Ascending aorta (tissue), 2 donors: Measurements from ENCODE around the gene TAS2R30. TPM values are rescaled to one million over a fixed set of nuclear protein-coding genes. Genes with fewer than 3 reads are reported as not detected.

Experiments
- DNase-seq, 2 donors: peaks; one replicate each; pipeline ENCODE4 v3.0.0-alpha.2; 2019; ENCODE audit warnings: low spot score in 2 of 2
- H3K27ac ChIP-seq, 2 donors: fragments of 200-600 bp; sonication (generic); one replicate each; pipeline ENCODE4 v1.5.1; 2016 to 2017; ENCODE audit warnings: mild to moderate bottlenecking in 1 of 2
- H3K27me3 ChIP-seq: fragments of 200-600 bp; sonication (generic); one replicate; pipeline ENCODE4 v1.5.1; 2017
- H3K36me3 ChIP-seq, 2 donors: fragments of 200-600 bp; sonication (generic); one replicate each; pipeline ENCODE4 v1.5.1; 2016
- H3K4me1 ChIP-seq, 2 donors: fragments of 200-600 bp; sonication (generic); one replicate each; pipeline ENCODE4 v1.5.1; 2016 to 2017; ENCODE audit warnings: mild to moderate bottlenecking in 1 of 2
- H3K4me3 ChIP-seq, 2 donors: fragments of 200-600 bp; sonication (generic); one replicate each; pipeline ENCODE4 v1.5.1; 2016 to 2017; ENCODE audit warnings: mild to moderate bottlenecking in 1 of 2
- H3K9me3 ChIP-seq, 2 donors: fragments of 200-600 bp; sonication (generic); one replicate each; pipeline ENCODE4 v1.5.1; 2016
- CTCF ChIP-seq, 3 experiments: fragments of 200-600 bp in 2 of 3; fragments of 450-650 bp in 1 of 3; sonication (generic) in 2 of 3; IDR thresholded peaks; one replicate each; pipeline ENCODE4 v1.5.1; 2016 to 2019; ENCODE audit warnings: antibody characterized with exemption in 3 of 3, mild to moderate bottlenecking in 1 of 3, moderate library complexity in 1 of 3
- intact Hi-C: fragments of 100-400 bp; cut with DNase I; formaldehyde crosslinking; loops from one replicate; pipeline ENCODE4 v1.15.1; 2023
- total RNA-seq: library from RNA; depleted of rRNA; stranded (reverse); fragments of >200 nt; gene quantifications from one replicate; pipeline ENCODE4 v1.1.0, GENCODE V29; 2016

Gene TAS2R30
- total RNA-seq, result 3.6 TPM

GRCh38 chr12:11134305-11134704 is at the start of gene TAS2R30:
Gene TAS2R30 (minus strand): TSS chr12:11134644. CDS start chr12:11134244, 400 bp downstream.
- no peak for DNase-seq
- Histone ChIP-seq H3K9me3 (no peaks in the 10 kb centered on the region), H3K4me3 (no peak within 1 kb of the TSS), H3K36me3 (no peaks in the 10 kb centered on the region), H3K4me1 (no peaks in the 10 kb centered on the region), H3K27ac (no peak within 1 kb of the TSS), H3K27me3 (no peaks in the 10 kb centered on the region)
- intact Hi-C loops, result no loop called here
- no peak for TF ChIP-seq CTCF (IDR thresholded peaks at IDR 0.05)

DNA sequence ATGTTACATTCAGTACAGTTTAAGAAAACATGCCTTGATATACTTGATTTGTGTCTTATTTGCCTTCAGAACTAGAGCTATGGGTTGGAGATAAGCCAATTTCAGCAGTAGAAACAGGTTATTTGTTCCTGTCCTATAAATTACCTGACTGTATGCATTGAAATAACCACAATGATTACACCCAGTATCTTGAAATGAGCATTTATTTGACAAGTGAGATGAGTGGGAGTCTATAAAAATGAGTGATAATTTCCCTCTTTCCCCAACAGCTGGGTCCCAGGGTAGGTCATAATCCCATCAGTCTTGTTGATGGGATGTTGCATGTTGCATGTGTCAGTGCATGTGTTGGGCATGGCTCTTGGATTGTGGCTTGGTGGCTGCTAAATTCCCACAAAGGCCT is 48.6 kb upstream of the TAS2R30 start:
- no peaks in the 10 kb centered on the region for H3K36me3 ChIP-seq
- H3K9me3 ChIP-seq, result no peaks in the 10 kb centered on the region
- DNase-seq, result no peak
- intact Hi-C loops, result no loop called here
- TF ChIP-seq CTCF (IDR thresholded peaks at IDR 0.05), result no peak
- no peak overlapping the region for H3K27ac ChIP-seq
- no peaks in the 10 kb centered on the region for H3K27me3 ChIP-seq
- no peaks in the 10 kb centered on the region for H3K4me1 ChIP-seq
- H3K4me3 ChIP-seq, result no peak overlapping the region

DNA sequence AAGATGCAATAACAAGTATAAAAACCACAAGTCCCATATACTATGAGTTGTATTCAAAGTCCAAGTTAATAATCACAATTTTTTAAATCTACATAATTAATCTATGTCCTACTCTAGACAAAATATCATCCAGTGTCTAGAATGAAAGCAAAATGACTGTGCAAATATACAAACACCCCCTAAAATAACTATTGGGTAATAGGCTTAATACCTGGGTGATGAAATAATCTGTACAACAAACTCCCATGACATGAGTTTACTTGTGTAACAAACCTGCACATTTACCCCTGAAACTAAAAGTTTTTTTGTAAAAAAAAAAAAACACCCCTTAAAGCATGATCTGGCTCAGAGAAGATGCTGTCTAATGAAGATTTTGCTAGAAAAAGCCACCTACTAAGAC is 48.1 kb upstream of the TAS2R30 start:
- Histone ChIP-seq H3K27me3 (no peaks in the 10 kb centered on the region), H3K4me1 (no peaks in the 10 kb centered on the region), H3K9me3 (no peaks in the 10 kb centered on the region), H3K36me3 (no peaks in the 10 kb centered on the region), H3K4me3 (no peak overlapping the region), H3K27ac (no peak overlapping the region)
- no peak for DNase-seq
- intact Hi-C loops, result no loop called here
- no peak for TF ChIP-seq CTCF (IDR thresholded peaks at IDR 0.05)

DNA sequence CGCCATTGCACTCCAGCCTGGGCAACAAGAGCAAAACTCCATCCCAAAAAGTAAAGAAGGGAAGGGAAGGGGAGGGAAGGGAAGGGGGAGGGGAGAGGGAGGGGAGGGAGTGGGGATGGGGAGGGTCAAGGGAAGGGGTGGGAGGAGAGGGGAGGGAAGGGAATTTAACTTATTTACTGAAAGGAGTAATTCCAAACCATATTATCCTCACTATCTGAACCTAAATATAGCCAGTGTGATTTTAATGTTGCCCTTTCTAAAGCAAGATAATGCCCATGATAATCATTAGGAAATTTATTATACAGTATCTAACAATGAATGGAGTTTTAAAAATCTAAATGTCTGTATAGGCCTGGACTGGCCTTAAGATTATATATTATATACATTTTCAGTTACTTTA is 43.8 kb upstream of the TAS2R30 start:
- Histone ChIP-seq H3K36me3 (no peaks in the 10 kb centered on the region), H3K4me3 (no peak overlapping the region), H3K27ac (no peak overlapping the region), H3K27me3 (no peaks in the 10 kb centered on the region), H3K9me3 (no peaks in the 10 kb centered on the region), H3K4me1 (no peaks in the 10 kb centered on the region)
- no peak for TF ChIP-seq CTCF (IDR thresholded peaks at IDR 0.05)
- DNase-seq, result no peak
- intact Hi-C loops, result loop anchor here (10.0 kb wide), 3 partner anchors 423 to 963 kb away; partner anchors contain the start of gene GABARAPL1

GRCh38 chr12:11174022-11174421 is 39.6 kb upstream of the TAS2R30 start:
- Histone ChIP-seq H3K27ac (no peak overlapping the region), H3K4me3 (no peak overlapping the region), H3K9me3 (no peaks in the 10 kb centered on the region), H3K27me3 (no peaks in the 10 kb centered on the region), H3K36me3 (no peaks in the 10 kb centered on the region), H3K4me1 (peaks cover 3 to 18% of the 10 kb centered on the region in 2 donors)
- no peak for DNase-seq
- no peak for TF ChIP-seq CTCF (IDR thresholded peaks at IDR 0.05)
- intact Hi-C loops, result loop anchor here (5.0 to 10.0 kb wide), 4 partner anchors 419 to 959 kb away; partner anchors contain the start of gene GABARAPL1
